Prostate gland (tissue), 2 donors: ENCODE measurements around the gene AVPR2.

Experiments
- POLR2AphosphoS5 ChIP-seq: sonication (generic); formaldehyde crosslinking; IDR thresholded peaks from one replicate; pipeline ENCODE4 v1.6.1; 2017; ENCODE audit warnings: antibody characterized with exemption
- TF ChIP-seq, protein P1 (sequence below), 4 experiments: fragments of 200-600 bp in 2 of 4; fragments of 450-650 bp in 2 of 4; sonication (generic) in 2 of 4; IDR thresholded peaks; 1 replicate in 3 of 4; 2 replicates in 1 of 4; pipeline ENCODE4 v1.5.1; 2016 to 2019; ENCODE audit warnings: antibody characterized with exemption in 4 of 4, mild to moderate bottlenecking in 2 of 4, moderate library complexity in 2 of 4

DNA sequence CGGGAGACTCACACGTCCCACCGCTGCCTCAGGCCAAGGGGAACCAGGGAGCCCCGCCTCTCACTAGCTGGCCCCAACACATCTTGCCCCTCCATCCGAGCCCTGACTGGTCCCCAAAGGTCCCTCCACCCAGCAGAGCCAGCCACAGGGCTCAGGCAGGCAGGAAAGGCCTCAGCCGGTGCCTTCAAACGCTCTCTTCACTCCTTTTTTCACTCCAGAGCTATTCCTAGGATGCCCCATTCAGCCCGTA is 23.1 kb downstream of the AVPR2 start:
- no peak for TF ChIP-seq POLR2AphosphoS5
- TF ChIP-seq, protein P1, sequence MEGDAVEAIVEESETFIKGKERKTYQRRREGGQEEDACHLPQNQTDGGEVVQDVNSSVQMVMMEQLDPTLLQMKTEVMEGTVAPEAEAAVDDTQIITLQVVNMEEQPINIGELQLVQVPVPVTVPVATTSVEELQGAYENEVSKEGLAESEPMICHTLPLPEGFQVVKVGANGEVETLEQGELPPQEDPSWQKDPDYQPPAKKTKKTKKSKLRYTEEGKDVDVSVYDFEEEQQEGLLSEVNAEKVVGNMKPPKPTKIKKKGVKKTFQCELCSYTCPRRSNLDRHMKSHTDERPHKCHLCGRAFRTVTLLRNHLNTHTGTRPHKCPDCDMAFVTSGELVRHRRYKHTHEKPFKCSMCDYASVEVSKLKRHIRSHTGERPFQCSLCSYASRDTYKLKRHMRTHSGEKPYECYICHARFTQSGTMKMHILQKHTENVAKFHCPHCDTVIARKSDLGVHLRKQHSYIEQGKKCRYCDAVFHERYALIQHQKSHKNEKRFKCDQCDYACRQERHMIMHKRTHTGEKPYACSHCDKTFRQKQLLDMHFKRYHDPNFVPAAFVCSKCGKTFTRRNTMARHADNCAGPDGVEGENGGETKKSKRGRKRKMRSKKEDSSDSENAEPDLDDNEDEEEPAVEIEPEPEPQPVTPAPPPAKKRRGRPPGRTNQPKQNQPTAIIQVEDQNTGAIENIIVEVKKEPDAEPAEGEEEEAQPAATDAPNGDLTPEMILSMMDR (IDR thresholded peaks at IDR 0.05), result no peak
